ENCODE measurements around the gene SMG6.
"Not testable (repeated sequence)": the region's sequence is repeated elsewhere in the genome, so short reads cannot be mapped to it uniquely, and the experiment has no call there.

The SMG6 gene

GRCh38 chr17:2227025-2227699 lies 76.4 kb downstream of the SMG6 start:
- no peak for DNase-seq

- DNase-seq, result no peak
These were observed 80.0 kb downstream of the SMG6 start for GRCh38 chr17:2223617-2223927.

- no peak for DNase-seq
These were observed 80.5 kb downstream of the SMG6 start for GRCh38 chr17:2222901-2223616.

GRCh38 chr17:2222301-2222700 lies 81.3 kb downstream of the SMG6 start:
- no peak for DNase-seq

- no peak for DNase-seq
These were observed 85.2 kb downstream of the SMG6 start for GRCh38 chr17:2218426-2218825.

- no peak for DNase-seq
These were observed 87.8 kb downstream of the SMG6 start for GRCh38 chr17:2215616-2216364.

- DNase-seq, result no peak
These were observed 88.5 kb downstream of the SMG6 start for GRCh38 chr17:2214929-2215615.

- DNase-seq, result no peak
These were observed 89.3 kb downstream of the SMG6 start for GRCh38 chr17:2214047-2214928.

GRCh38 chr17:2213291-2213960 lies 90.2 kb downstream of the SMG6 start:
- DNase-seq, result peak; percentile 5

GRCh38 chr17:2212400-2212981 lies 91.1 kb downstream of the SMG6 start:
- DNase-seq, result no peak

GRCh38 chr17:2211661-2212399 lies 91.8 kb downstream of the SMG6 start:
- no peak for DNase-seq

- DNase-seq, result no peak
These were observed 92.9 kb downstream of the SMG6 start for GRCh38 chr17:2210726-2211125.

GRCh38 chr17:2207815-2208515 lies 95.6 kb downstream of the SMG6 start:
- DNase-seq, result no peak

GRCh38 chr17:2204393-2204792 lies 99.2 kb downstream of the SMG6 start:
- no peak for DNase-seq

GRCh38 chr17:2203818-2204217 lies 99.8 kb downstream of the SMG6 start:
- DNase-seq, result no peak

GRCh38 chr17:2202996-2203575 lies 100.5 kb downstream of the SMG6 start:
- no peak for DNase-seq

- DNase-seq, result no peak
These were observed 101.1 kb downstream of the SMG6 start for GRCh38 chr17:2202302-2202995.

- not testable (repeated sequence) for DNase-seq
These were observed 104.2 kb downstream of the SMG6 start for GRCh38 chr17:2199386-2199785.

GRCh38 chr17:2198927-2199326 lies 104.7 kb downstream of the SMG6 start:
- DNase-seq, result no peak

All from NCI-H1092 treated with DMSO at 0.1 percent for 48 hours (cell line).